ENCODE results near the gene KDM2A. TPM values are rescaled to one million over a fixed set of nuclear protein-coding genes. Genes with fewer than 3 reads are reported as not detected.
"Not testable (repeated sequence)": the region's sequence is repeated elsewhere in the genome, so short reads cannot be mapped to it uniquely, and the experiment has no call there.

KDM2A gene
- total RNA-seq, 2 donors from 2014 or later = 27.7 to 37.3 TPM

- Histone ChIP-seq H3K27me3 (no peaks in the 10 kb centered on the region), H3K36me3 (no peaks in the 10 kb centered on the region), H3K4me1 (peaks cover 0 to 32% of the 10 kb centered on the region in 2 donors), H3K9me3 (no peaks in the 10 kb centered on the region), H3K4me3 (no peak overlapping the region), H3K27ac (no peak overlapping the region)
- no peak for DNase-seq (ENCODE audit: low spot score)
- no peak for TF ChIP-seq CTCF (IDR thresholded peaks at IDR 0.05)
Measured at GRCh38 chr11:67163006-67163405, 43.9 kb downstream of the KDM2A start.

GRCh38 chr11:67165623-67166022 is 46.6 kb downstream of the KDM2A start:
- no peaks in the 10 kb centered on the region for H3K27me3 ChIP-seq
- no peaks in the 10 kb centered on the region for H3K9me3 ChIP-seq
- TF ChIP-seq CTCF (IDR thresholded peaks at IDR 0.05) = no peak
- no peak overlapping the region for H3K27ac ChIP-seq
- peaks cover 0 to 27% of the 10 kb centered on the region in 2 donors for H3K4me1 ChIP-seq
- no peak overlapping the region for H3K4me3 ChIP-seq
- DNase-seq (ENCODE audit: low spot score) = no peak
- no peaks in the 10 kb centered on the region for H3K36me3 ChIP-seq

- no peak for DNase-seq (ENCODE audit: low spot score)
- Histone ChIP-seq H3K4me3 (no peak overlapping the region), H3K27ac (peak overlapping the region in 1 of 2 donors; percentile 35), H3K4me1 (peaks cover 0 to 23% of the 10 kb centered on the region in 2 donors), H3K36me3 (no peaks in the 10 kb centered on the region), H3K27me3 (no peaks in the 10 kb centered on the region), H3K9me3 (no peaks in the 10 kb centered on the region)
- no peak for TF ChIP-seq CTCF (IDR thresholded peaks at IDR 0.05)
Measured at GRCh38 chr11:67167091-67167490, 48.0 kb downstream of the KDM2A start.

- H3K27ac ChIP-seq = peak overlapping the region in 1 of 2 donors; percentile 35
- H3K36me3 ChIP-seq = no peaks in the 10 kb centered on the region
- H3K4me3 ChIP-seq = no peak overlapping the region
- no peaks in the 10 kb centered on the region for H3K9me3 ChIP-seq
- no peaks in the 10 kb centered on the region for H3K27me3 ChIP-seq
- DNase-seq (ENCODE audit: low spot score) = no peak
- H3K4me1 ChIP-seq = peaks cover 0 to 23% of the 10 kb centered on the region in 2 donors
- TF ChIP-seq CTCF (IDR thresholded peaks at IDR 0.05) = no peak
Measured at GRCh38 chr11:67167719-67168118, 48.7 kb downstream of the KDM2A start.

GRCh38 chr11:67168911-67169310 is 49.8 kb downstream of the KDM2A start:
- not testable (repeated sequence) for H3K4me3 ChIP-seq; H3K27ac ChIP-seq; H3K27me3 ChIP-seq; H3K36me3 ChIP-seq; DNase-seq (ENCODE audit: low spot score); H3K9me3 ChIP-seq
- peaks cover 0 to 23% of the 10 kb centered on the region in 2 donors for H3K4me1 ChIP-seq

GRCh38 chr11:67174311-67174710 is 55.2 kb downstream of the KDM2A start:
- Histone ChIP-seq H3K27ac (no peak overlapping the region), H3K4me3 (no peak overlapping the region), H3K9me3 (no peaks in the 10 kb centered on the region), H3K27me3 (no peaks in the 10 kb centered on the region), H3K4me1 (peaks cover 0 to 8% of the 10 kb centered on the region in 2 donors), H3K36me3 (no peaks in the 10 kb centered on the region)
- no peak for TF ChIP-seq CTCF (IDR thresholded peaks at IDR 0.05)
- no peak for DNase-seq (ENCODE audit: low spot score)

All from right atrium auricular region (tissue), 2 donors.